Muscle layer of colon (tissue), 2 donors: ENCODE results near the gene CXXC5.
A peak's percentile ranks its signal among the peaks of the same experiment; 100 is the strongest.
"Not testable (repeated sequence)": the region's sequence is repeated elsewhere in the genome, so short reads cannot be mapped to it uniquely, and the experiment has no call there.

Source experiments
- H3K27ac ChIP-seq: one replicate; pipeline ENCODE4 v1.7.0; 2013; ENCODE audit warnings: low read depth, mild to moderate bottlenecking, low read length, moderate library complexity
- H3K27me3 ChIP-seq, 2 donors: one replicate each; pipeline ENCODE4 v1.7.0; 2013; ENCODE audit warnings: low read length in 2 of 2, mild to moderate bottlenecking in 2 of 2; ENCODE audit not compliant: insufficient read depth in 2 of 2, control insufficient read depth in 1 of 2
- H3K36me3 ChIP-seq: one replicate; pipeline ENCODE4 v1.7.0; 2013; ENCODE audit warnings: mild to moderate bottlenecking, low read length; ENCODE audit not compliant: insufficient read depth
- H3K4me1 ChIP-seq: one replicate; pipeline ENCODE4 v1.7.0; 2013; ENCODE audit warnings: mild to moderate bottlenecking, low read length; ENCODE audit not compliant: insufficient read depth
- H3K4me3 ChIP-seq, 2 donors: one replicate each; pipeline ENCODE4 v1.7.0; 2013; ENCODE audit warnings: low read length in 2 of 2, low read depth in 1 of 2, mild to moderate bottlenecking in 1 of 2, moderate library complexity in 1 of 2
- H3K9ac ChIP-seq: one replicate; pipeline ENCODE4 v1.7.0; 2013; ENCODE audit warnings: low read length
- H3K9me3 ChIP-seq: one replicate; pipeline ENCODE4 v1.7.0; 2013; ENCODE audit warnings: mild to moderate bottlenecking, low read length
- donor health status: abdominal sarcoma.
- donor health status: Adenocarcinoma of cecum.

The CXXC5 gene

GRCh38 chr5:139707445-139708003 lies 59.4 kb downstream of the CXXC5 start:
- peaks cover 21% of the 10 kb centered on the region for H3K4me1 ChIP-seq
- no peaks in the 10 kb centered on the region for H3K36me3 ChIP-seq
- no peak overlapping the region for H3K9ac ChIP-seq
- H3K4me3 ChIP-seq, result no peak overlapping the region
- H3K9me3 ChIP-seq, result no peaks in the 10 kb centered on the region
- H3K27me3 ChIP-seq, result peaks cover 0 to 20% of the 10 kb centered on the region in 2 donors
- no peak overlapping the region for H3K27ac ChIP-seq

- no peaks in the 10 kb centered on the region for H3K9me3 ChIP-seq
- no peak overlapping the region for H3K9ac ChIP-seq
- peaks cover 0 to 20% of the 10 kb centered on the region in 2 donors for H3K27me3 ChIP-seq
- peaks cover 21% of the 10 kb centered on the region for H3K4me1 ChIP-seq
- no peak overlapping the region for H3K4me3 ChIP-seq
- no peak overlapping the region for H3K27ac ChIP-seq
- no peaks in the 10 kb centered on the region for H3K36me3 ChIP-seq
Measured at GRCh38 chr5:139708434-139708861, 60.3 kb downstream of the CXXC5 start.

GRCh38 chr5:139708877-139709581 lies 60.9 kb downstream of the CXXC5 start:
- Histone ChIP-seq H3K4me1 (peaks cover 21% of the 10 kb centered on the region), H3K36me3 (no peaks in the 10 kb centered on the region), H3K4me3 (peak overlapping the region in 1 of 2 donors; percentile 41), H3K27ac (peak overlapping the region; percentile 60), H3K9me3 (no peaks in the 10 kb centered on the region), H3K9ac (no peak overlapping the region), H3K27me3 (peaks cover 0 to 20% of the 10 kb centered on the region in 2 donors)

GRCh38 chr5:139709582-139710318 lies 61.6 kb downstream of the CXXC5 start:
- Histone ChIP-seq H3K27me3 (peaks cover 0 to 20% of the 10 kb centered on the region in 2 donors), H3K4me3 (no peak overlapping the region), H3K9me3 (no peaks in the 10 kb centered on the region), H3K36me3 (no peaks in the 10 kb centered on the region), H3K4me1 (peaks cover 21% of the 10 kb centered on the region), H3K27ac (peak overlapping the region; percentile 60), H3K9ac (no peak overlapping the region)

GRCh38 chr5:139710319-139711066 lies 62.3 kb downstream of the CXXC5 start:
- no peak overlapping the region for H3K9ac ChIP-seq
- no peak overlapping the region for H3K27ac ChIP-seq
- H3K9me3 ChIP-seq, result no peaks in the 10 kb centered on the region
- H3K27me3 ChIP-seq, result peaks cover 0 to 20% of the 10 kb centered on the region in 2 donors
- H3K36me3 ChIP-seq, result no peaks in the 10 kb centered on the region
- peaks cover 21% of the 10 kb centered on the region for H3K4me1 ChIP-seq
- H3K4me3 ChIP-seq, result peak overlapping the region; percentile 47 to 55

GRCh38 chr5:139711067-139711905 lies 63.1 kb downstream of the CXXC5 start:
- peaks cover 0 to 20% of the 10 kb centered on the region in 2 donors for H3K27me3 ChIP-seq
- H3K4me1 ChIP-seq, result peaks cover 21% of the 10 kb centered on the region
- no peaks in the 10 kb centered on the region for H3K9me3 ChIP-seq
- H3K4me3 ChIP-seq, result peak overlapping the region; percentile 47 to 55
- no peaks in the 10 kb centered on the region for H3K36me3 ChIP-seq
- no peak overlapping the region for H3K27ac ChIP-seq
- no peak overlapping the region for H3K9ac ChIP-seq

- Histone ChIP-seq H3K4me1 (peaks cover 21% of the 10 kb centered on the region), H3K27me3 (peaks cover 0 to 20% of the 10 kb centered on the region in 2 donors), H3K9ac (no peak overlapping the region), H3K9me3 (no peaks in the 10 kb centered on the region), H3K36me3 (no peaks in the 10 kb centered on the region), H3K4me3 (peak overlapping the region in 1 of 2 donors; percentile 55), H3K27ac (no peak overlapping the region)
Measured at GRCh38 chr5:139711906-139712224, 63.7 kb downstream of the CXXC5 start.

GRCh38 chr5:139712412-139712811 lies 64.3 kb downstream of the CXXC5 start:
- Histone ChIP-seq H3K4me3 (no peak overlapping the region), H3K36me3 (no peaks in the 10 kb centered on the region), H3K27me3 (peaks cover 0 to 20% of the 10 kb centered on the region in 2 donors), H3K9me3 (no peaks in the 10 kb centered on the region), H3K4me1 (peaks cover 21% of the 10 kb centered on the region), H3K27ac (no peak overlapping the region), H3K9ac (no peak overlapping the region)

GRCh38 chr5:139713898-139714297 lies 65.7 kb downstream of the CXXC5 start:
- not testable (repeated sequence) for H3K9ac ChIP-seq, H3K27ac ChIP-seq, H3K9me3 ChIP-seq, H3K4me3 ChIP-seq, H3K36me3 ChIP-seq
- H3K27me3 ChIP-seq, result peaks cover 0 to 20% of the 10 kb centered on the region in 2 donors
- H3K4me1 ChIP-seq, result peaks cover 16% of the 10 kb centered on the region

- no peaks in the 10 kb centered on the region for H3K36me3 ChIP-seq
- H3K4me3 ChIP-seq, result no peak overlapping the region
- no peaks in the 10 kb centered on the region for H3K27me3 ChIP-seq
- H3K27ac ChIP-seq, result no peak overlapping the region
- no peaks in the 10 kb centered on the region for H3K9me3 ChIP-seq
- H3K4me1 ChIP-seq, result no peaks in the 10 kb centered on the region
- no peak overlapping the region for H3K9ac ChIP-seq
Measured at GRCh38 chr5:139717221-139717620, 69.1 kb downstream of the CXXC5 start.
